ENCODE results near the gene WDR45.

The WDR45 gene

DNA sequence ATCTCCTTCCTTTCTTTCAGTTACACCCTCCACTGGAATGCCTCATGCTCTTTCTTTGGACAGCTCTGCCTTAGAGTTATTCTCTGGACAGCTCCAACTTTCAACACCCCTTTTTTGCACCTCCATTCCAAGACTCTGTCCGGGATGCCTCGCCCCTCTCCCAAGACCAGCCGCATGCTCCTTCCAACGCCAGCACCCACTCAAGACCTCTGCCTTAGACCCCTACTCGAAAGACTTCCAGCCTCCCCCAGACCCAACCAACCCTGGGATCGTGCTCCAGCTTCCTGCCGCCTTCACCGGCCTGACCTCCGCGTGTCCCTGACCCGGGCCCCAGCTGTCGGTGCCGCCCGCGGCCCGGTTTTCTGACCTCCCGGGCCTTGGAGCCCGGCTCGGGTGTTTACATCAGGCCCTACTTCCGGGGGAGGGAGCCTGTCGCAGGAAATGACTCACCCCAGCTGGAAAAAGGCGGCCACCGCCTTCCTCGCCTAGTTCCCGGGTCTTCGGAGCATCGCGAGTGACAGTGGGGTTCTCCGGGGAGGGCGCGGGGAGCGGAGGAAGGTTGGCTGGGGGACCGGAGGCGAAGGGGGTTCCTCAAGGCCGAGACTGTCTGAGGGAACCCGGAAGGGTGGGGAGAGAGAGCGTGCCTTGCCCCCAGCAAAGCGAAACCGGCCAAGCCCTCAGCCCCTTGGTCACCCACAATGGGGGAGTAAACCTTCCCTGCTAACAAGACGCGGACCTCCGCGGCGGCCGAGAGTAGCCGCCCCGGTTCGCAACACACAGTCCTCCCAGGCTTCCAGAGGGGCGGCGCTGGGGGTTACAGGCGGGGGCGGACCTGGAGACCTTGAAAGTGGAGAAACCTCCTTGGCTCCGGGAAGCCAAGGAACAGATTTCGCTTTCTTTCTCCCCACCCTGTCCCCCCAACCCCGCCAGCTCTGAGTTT, at the start of gene WDR45 (continued):
- TF ChIP-seq ZNF658 (tag by site-specific recombination; IDR thresholded peaks at IDR 0.05) (no peak), SP2 (tag by site-specific recombination; IDR thresholded peaks at IDR 0.05) (peak; percentile 77), TRIM28 (IDR thresholded peaks at IDR 0.05; ENCODE audit: borderline replicate concordance, low read length) (no peak), SP7 (tag by site-specific recombination; IDR thresholded peaks at IDR 0.05) (peak; percentile 66), ZNF24 (tag by site-specific recombination; IDR thresholded peaks at IDR 0.05) (no peak), ZNF670 (tag by site-specific recombination; IDR thresholded peaks at IDR 0.05; ENCODE audit: low read depth) (no peak), ZNF548 (tag by site-specific recombination; IDR thresholded peaks at IDR 0.05) (no peak), ZNF391 (tag by site-specific recombination; IDR thresholded peaks at IDR 0.05; ENCODE audit: borderline replicate concordance, low read depth) (peak; percentile 40; the same call in 1 of the 2 replicates), ZNF785 (tag by site-specific recombination; IDR thresholded peaks at IDR 0.05) (no peak), WT1 (tag by site-specific recombination; IDR thresholded peaks at IDR 0.05) (peak; percentile 52; the same call in 1 of the 2 replicates), ZNF211 (tag by site-specific recombination; IDR thresholded peaks at IDR 0.05; ENCODE audit: low read depth) (no peak), SCRT1 (tag by site-specific recombination; IDR thresholded peaks at IDR 0.05; ENCODE audit: borderline replicate concordance) (no peak), ZNF416 (tag by site-specific recombination; IDR thresholded peaks at IDR 0.05) (no peak), ZSCAN23 (tag by site-specific recombination; IDR thresholded peaks at IDR 0.05) (no peak), RBAK (tag by site-specific recombination; IDR thresholded peaks at IDR 0.05) (no peak), ZNF654 (tag by site-specific recombination; IDR thresholded peaks at IDR 0.05; ENCODE audit: low read depth) (no peak), ZNF114 (tag by site-specific recombination; IDR thresholded peaks at IDR 0.05) (no peak), ZNF335 (tag by site-specific recombination; conservative IDR thresholded peaks at IDR 0.05) (peak; percentile 82), ZNF133 (tag by site-specific recombination; IDR thresholded peaks at IDR 0.05) (no peak), ZNF555 (tag by site-specific recombination; conservative IDR thresholded peaks at IDR 0.05) (no peak), ZNF16 (tag by site-specific recombination; IDR thresholded peaks at IDR 0.05; ENCODE audit: low read depth) (no peak)
- TF ChIP-seq, protein P1, sequence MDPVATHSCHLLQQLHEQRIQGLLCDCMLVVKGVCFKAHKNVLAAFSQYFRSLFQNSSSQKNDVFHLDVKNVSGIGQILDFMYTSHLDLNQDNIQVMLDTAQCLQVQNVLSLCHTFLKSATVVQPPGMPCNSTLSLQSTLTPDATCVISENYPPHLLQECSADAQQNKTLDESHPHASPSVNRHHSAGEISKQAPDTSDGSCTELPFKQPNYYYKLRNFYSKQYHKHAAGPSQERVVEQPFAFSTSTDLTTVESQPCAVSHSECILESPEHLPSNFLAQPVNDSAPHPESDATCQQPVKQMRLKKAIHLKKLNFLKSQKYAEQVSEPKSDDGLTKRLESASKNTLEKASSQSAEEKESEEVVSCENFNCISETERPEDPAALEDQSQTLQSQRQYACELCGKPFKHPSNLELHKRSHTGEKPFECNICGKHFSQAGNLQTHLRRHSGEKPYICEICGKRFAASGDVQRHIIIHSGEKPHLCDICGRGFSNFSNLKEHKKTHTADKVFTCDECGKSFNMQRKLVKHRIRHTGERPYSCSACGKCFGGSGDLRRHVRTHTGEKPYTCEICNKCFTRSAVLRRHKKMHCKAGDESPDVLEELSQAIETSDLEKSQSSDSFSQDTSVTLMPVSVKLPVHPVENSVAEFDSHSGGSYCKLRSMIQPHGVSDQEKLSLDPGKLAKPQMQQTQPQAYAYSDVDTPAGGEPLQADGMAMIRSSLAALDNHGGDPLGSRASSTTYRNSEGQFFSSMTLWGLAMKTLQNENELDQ (tag by site-specific recombination; IDR thresholded peaks at IDR 0.05; ENCODE audit: low read depth) = no peak
- TF ChIP-seq, protein P2, sequence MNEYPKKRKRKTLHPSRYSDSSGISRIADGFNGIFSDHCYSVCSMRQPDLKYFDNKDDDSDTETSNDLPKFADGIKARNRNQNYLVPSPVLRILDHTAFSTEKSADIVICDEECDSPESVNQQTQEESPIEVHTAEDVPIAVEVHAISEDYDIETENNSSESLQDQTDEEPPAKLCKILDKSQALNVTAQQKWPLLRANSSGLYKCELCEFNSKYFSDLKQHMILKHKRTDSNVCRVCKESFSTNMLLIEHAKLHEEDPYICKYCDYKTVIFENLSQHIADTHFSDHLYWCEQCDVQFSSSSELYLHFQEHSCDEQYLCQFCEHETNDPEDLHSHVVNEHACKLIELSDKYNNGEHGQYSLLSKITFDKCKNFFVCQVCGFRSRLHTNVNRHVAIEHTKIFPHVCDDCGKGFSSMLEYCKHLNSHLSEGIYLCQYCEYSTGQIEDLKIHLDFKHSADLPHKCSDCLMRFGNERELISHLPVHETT (tag by site-specific recombination; IDR thresholded peaks at IDR 0.05) = no peak
- TF ChIP-seq, protein P3, sequence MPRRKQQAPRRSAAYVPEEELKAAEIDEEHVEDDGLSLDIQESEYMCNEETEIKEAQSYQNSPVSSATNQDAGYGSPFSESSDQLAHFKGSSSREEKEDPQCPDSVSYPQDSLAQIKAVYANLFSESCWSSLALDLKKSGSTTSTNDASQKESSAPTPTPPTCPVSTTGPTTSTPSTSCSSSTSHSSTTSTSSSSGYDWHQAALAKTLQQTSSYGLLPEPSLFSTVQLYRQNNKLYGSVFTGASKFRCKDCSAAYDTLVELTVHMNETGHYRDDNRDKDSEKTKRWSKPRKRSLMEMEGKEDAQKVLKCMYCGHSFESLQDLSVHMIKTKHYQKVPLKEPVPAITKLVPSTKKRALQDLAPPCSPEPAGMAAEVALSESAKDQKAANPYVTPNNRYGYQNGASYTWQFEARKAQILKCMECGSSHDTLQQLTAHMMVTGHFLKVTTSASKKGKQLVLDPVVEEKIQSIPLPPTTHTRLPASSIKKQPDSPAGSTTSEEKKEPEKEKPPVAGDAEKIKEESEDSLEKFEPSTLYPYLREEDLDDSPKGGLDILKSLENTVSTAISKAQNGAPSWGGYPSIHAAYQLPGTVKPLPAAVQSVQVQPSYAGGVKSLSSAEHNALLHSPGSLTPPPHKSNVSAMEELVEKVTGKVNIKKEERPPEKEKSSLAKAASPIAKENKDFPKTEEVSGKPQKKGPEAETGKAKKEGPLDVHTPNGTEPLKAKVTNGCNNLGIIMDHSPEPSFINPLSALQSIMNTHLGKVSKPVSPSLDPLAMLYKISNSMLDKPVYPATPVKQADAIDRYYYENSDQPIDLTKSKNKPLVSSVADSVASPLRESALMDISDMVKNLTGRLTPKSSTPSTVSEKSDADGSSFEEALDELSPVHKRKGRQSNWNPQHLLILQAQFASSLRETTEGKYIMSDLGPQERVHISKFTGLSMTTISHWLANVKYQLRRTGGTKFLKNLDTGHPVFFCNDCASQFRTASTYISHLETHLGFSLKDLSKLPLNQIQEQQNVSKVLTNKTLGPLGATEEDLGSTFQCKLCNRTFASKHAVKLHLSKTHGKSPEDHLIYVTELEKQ (tag by site-specific recombination; IDR thresholded peaks at IDR 0.05; ENCODE audit: borderline replicate concordance) = no peak
- TF ChIP-seq, protein P4, sequence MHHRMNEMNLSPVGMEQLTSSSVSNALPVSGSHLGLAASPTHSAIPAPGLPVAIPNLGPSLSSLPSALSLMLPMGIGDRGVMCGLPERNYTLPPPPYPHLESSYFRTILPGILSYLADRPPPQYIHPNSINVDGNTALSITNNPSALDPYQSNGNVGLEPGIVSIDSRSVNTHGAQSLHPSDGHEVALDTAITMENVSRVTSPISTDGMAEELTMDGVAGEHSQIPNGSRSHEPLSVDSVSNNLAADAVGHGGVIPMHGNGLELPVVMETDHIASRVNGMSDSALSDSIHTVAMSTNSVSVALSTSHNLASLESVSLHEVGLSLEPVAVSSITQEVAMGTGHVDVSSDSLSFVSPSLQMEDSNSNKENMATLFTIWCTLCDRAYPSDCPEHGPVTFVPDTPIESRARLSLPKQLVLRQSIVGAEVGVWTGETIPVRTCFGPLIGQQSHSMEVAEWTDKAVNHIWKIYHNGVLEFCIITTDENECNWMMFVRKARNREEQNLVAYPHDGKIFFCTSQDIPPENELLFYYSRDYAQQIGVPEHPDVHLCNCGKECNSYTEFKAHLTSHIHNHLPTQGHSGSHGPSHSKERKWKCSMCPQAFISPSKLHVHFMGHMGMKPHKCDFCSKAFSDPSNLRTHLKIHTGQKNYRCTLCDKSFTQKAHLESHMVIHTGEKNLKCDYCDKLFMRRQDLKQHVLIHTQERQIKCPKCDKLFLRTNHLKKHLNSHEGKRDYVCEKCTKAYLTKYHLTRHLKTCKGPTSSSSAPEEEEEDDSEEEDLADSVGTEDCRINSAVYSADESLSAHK (tag by site-specific recombination; IDR thresholded peaks at IDR 0.05) = no peak
- TF ChIP-seq, protein P5, sequence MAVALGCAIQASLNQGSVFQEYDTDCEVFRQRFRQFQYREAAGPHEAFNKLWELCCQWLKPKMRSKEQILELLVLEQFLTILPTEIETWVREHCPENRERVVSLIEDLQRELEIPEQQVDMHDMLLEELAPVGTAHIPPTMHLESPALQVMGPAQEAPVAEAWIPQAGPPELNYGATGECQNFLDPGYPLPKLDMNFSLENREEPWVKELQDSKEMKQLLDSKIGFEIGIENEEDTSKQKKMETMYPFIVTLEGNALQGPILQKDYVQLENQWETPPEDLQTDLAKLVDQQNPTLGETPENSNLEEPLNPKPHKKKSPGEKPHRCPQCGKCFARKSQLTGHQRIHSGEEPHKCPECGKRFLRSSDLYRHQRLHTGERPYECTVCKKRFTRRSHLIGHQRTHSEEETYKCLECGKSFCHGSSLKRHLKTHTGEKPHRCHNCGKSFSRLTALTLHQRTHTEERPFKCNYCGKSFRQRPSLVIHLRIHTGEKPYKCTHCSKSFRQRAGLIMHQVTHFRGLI (tag by site-specific recombination; IDR thresholded peaks at IDR 0.05) = no peak
- TF ChIP-seq, protein P6, sequence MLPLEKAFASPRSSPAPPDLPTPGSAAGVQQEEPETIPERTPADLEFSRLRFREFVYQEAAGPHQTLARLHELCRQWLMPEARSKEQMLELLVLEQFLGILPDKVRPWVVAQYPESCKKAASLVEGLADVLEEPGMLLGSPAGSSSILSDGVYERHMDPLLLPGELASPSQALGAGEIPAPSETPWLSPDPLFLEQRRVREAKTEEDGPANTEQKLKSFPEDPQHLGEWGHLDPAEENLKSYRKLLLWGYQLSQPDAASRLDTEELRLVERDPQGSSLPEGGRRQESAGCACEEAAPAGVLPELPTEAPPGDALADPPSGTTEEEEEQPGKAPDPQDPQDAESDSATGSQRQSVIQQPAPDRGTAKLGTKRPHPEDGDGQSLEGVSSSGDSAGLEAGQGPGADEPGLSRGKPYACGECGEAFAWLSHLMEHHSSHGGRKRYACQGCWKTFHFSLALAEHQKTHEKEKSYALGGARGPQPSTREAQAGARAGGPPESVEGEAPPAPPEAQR (tag by site-specific recombination; IDR thresholded peaks at IDR 0.05) = no peak

Data from HEK293 (cell line).